Epithelial cell of prostate (primary cell): ENCODE measurements around the gene KDM1A.

Experiments used
- DNase-seq: peaks from one replicate; pipeline ENCODE4 v3.0.0-alpha.2; 2011; ENCODE audit warnings: low read depth, low spot score
- H3K27ac ChIP-seq: fragments of 450-650 bp; 2 replicates; pipeline ENCODE4 v1.5.1; 2017; ENCODE audit warnings: mild to moderate bottlenecking

Gene KDM1A

GRCh38 chr1:23126200-23126599 lies 106.9 kb downstream of the KDM1A start:
- DNase-seq, result no peak
- H3K27ac ChIP-seq, result peak overlapping the region; percentile 83

GRCh38 chr1:23126801-23127200 lies 107.5 kb downstream of the KDM1A start:
- H3K27ac ChIP-seq, result peak overlapping the region; percentile 83

GRCh38 chr1:23129846-23130245 lies 110.6 kb downstream of the KDM1A start:
- peak overlapping the region; percentile 83 for H3K27ac ChIP-seq
- DNase-seq, result no peak

More at GRCh38 chr1:23126801-23127200, 107.5 kb downstream of the KDM1A start:
- DNase-seq, result peak; percentile 68

GRCh38 chr1:23132033-23132432 lies 112.8 kb downstream of the KDM1A start:
- DNase-seq, result peak; percentile 27
- peak overlapping the region; percentile 83 for H3K27ac ChIP-seq
